Prostate gland (tissue), 2 donors: ENCODE data around the gene PIGN. TPM values are rescaled to one million over a fixed set of nuclear protein-coding genes. Genes with fewer than 3 reads are reported as not detected.
A peak's percentile ranks its signal among the peaks of the same experiment; 100 is the strongest.

Experiments
- DNase-seq: peaks from one replicate; pipeline ENCODE4 v3.0.0-alpha.2; 2019; ENCODE audit warnings: low spot score
- H3K27ac ChIP-seq, 2 donors: fragments of 200-600 bp; sonication (generic); 2 replicates each; pipeline ENCODE4 v1.5.1; 2017 to 2019
- H3K27me3 ChIP-seq: fragments of 200-600 bp; sonication (generic); replicated peaks from 2 replicates; pipeline ENCODE4 v1.5.1; 2019; ENCODE audit not compliant: insufficient read depth
- H3K36me3 ChIP-seq, 2 donors: fragments of 200-600 bp; sonication (generic); 1 replicate in 1 of 2; 2 replicates in 1 of 2; pipeline versions ENCODE4 v1.5.1 to v1.8.1; 2017 to 2019
- H3K4me1 ChIP-seq: fragments of 200-600 bp; sonication (generic); replicated peaks from 2 replicates; pipeline ENCODE4 v1.5.1; 2019
- H3K4me3 ChIP-seq, 2 donors: fragments of 200-600 bp; sonication (generic); 2 replicates each; pipeline ENCODE4 v1.5.1; 2017 to 2019
- H3K9me3 ChIP-seq: fragments of 200-600 bp; sonication (generic); 2 replicates; pipeline ENCODE4 v1.5.1; 2017
- POLR2A ChIP-seq: fragments of 450-650 bp; IDR thresholded peaks from one replicate; pipeline ENCODE4 v1.6.1; 2016; ENCODE audit warnings: antibody characterized with exemption, mild to moderate bottlenecking
- POLR2AphosphoS5 ChIP-seq: sonication (generic); formaldehyde crosslinking; IDR thresholded peaks from one replicate; pipeline ENCODE4 v1.6.1; 2017; ENCODE audit warnings: antibody characterized with exemption
- WGBS: methylation state at CpG from one replicate; pipeline ENCODE4 v1.1.5; 2018; 5-methylcytosine and 5-hydroxymethylcytosine counted together
- intact Hi-C: fragments of 100-400 bp; cut with DNase I; formaldehyde crosslinking; loops from one replicate; pipeline ENCODE4 v1.14.2; 2022
- total RNA-seq, 2 donors: library from RNA; depleted of rRNA; stranded (reverse); fragments of >200 nt; gene quantifications; one replicate each; pipeline ENCODE4 v1.1.0, GENCODE V29; 2016
- TF ChIP-seq, protein P1 (sequence below), 4 experiments: fragments of 200-600 bp in 2 of 4; fragments of 450-650 bp in 2 of 4; sonication (generic) in 2 of 4; IDR thresholded peaks; 1 replicate in 3 of 4; 2 replicates in 1 of 4; pipeline ENCODE4 v1.5.1; 2016 to 2019; ENCODE audit warnings: antibody characterized with exemption in 4 of 4, mild to moderate bottlenecking in 2 of 4, moderate library complexity in 2 of 4

Gene PIGN
- total RNA-seq, 2 donors from 2014 or later = 30.3 to 39.6 TPM

DNA sequence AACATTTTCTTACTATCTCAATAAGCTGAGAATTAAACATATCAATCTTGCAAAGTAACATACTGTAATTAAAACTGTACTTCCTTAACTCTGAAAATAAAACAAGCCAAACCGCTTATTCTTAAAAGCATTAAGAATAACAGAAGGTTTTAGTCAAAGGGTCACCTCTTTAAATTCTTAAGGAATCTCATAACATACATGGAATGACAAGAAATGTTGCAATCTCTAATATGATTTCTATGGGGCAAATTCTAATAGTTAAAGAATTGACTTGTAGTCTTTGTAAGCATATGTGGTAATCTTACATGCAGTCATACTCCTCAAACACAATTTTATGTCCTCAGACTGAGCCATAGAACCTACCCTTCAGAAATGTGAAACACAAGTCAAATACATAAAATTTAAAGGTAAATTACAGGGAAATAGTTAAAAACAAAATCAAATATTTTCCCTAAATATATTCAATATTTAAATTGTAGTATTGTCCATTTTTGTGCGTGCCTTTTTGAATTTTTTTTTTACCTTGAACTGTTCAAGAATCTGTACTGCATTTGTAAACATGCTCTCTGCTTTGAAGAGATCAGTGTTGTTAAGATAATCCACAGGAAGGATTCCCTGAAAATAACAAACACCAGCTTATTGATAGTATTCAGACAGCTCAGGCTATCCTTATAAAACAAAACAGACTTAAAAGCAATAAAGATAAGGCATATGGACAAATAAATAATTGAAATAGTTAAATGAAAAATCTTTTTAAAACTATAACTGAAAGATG lies 48.2 kb downstream of the PIGN start:
- Histone ChIP-seq H3K9me3 (no peaks in the 10 kb centered on the region), H3K4me1 (no peaks in the 10 kb centered on the region), H3K27me3 (no peaks in the 10 kb centered on the region), H3K4me3 (no peak overlapping the region), H3K27ac (no peak overlapping the region), H3K36me3 (no peaks in the 10 kb centered on the region)
- intact Hi-C loops = loop anchor here (10.0 kb wide), 1 partner anchor 504 kb away; no protein-coding TSS in a partner anchor
- TF ChIP-seq POLR2AphosphoS5 (no peak), POLR2A (no peak)
- TF ChIP-seq, protein P1, sequence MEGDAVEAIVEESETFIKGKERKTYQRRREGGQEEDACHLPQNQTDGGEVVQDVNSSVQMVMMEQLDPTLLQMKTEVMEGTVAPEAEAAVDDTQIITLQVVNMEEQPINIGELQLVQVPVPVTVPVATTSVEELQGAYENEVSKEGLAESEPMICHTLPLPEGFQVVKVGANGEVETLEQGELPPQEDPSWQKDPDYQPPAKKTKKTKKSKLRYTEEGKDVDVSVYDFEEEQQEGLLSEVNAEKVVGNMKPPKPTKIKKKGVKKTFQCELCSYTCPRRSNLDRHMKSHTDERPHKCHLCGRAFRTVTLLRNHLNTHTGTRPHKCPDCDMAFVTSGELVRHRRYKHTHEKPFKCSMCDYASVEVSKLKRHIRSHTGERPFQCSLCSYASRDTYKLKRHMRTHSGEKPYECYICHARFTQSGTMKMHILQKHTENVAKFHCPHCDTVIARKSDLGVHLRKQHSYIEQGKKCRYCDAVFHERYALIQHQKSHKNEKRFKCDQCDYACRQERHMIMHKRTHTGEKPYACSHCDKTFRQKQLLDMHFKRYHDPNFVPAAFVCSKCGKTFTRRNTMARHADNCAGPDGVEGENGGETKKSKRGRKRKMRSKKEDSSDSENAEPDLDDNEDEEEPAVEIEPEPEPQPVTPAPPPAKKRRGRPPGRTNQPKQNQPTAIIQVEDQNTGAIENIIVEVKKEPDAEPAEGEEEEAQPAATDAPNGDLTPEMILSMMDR (IDR thresholded peaks at IDR 0.05) = no peak
- DNase-seq = no peak
- 68% methylated on average over 2 of the region's 2 CpGs for WGBS

GRCh38 chr18:62131301-62131909 lies 55.5 kb downstream of the PIGN start:
- Histone ChIP-seq H3K27me3 (no peaks in the 10 kb centered on the region), H3K4me1 (no peaks in the 10 kb centered on the region), H3K9me3 (no peaks in the 10 kb centered on the region), H3K4me3 (no peak overlapping the region), H3K36me3 (no peaks in the 10 kb centered on the region), H3K27ac (no peak overlapping the region)
- 56% methylated on average over 2 of the region's 2 CpGs for WGBS
- intact Hi-C loops = loop anchor here (2.0 to 10.0 kb wide), 4 partner anchors 239 to 579 kb away; partner anchors contain the start of gene RNF152
- peak; percentile 39 for DNase-seq
- TF ChIP-seq, protein P1 (IDR thresholded peaks at IDR 0.05) = peak; percentile 52 to 88 (median 85)
- no peak for TF ChIP-seq POLR2A
- TF ChIP-seq POLR2AphosphoS5 = no peak

GRCh38 chr18:62128157-62128556 lies 58.7 kb downstream of the PIGN start:
- WGBS = 8% methylated on average over 1 of the region's 1 CpG
- TF ChIP-seq POLR2AphosphoS5 (no peak), POLR2A (no peak)
- TF ChIP-seq, protein P1 (IDR thresholded peaks at IDR 0.05) = no peak
- H3K36me3 ChIP-seq = no peaks in the 10 kb centered on the region
- H3K27ac ChIP-seq = no peak overlapping the region
- no peaks in the 10 kb centered on the region for H3K9me3 ChIP-seq
- DNase-seq = peak; percentile 46
- intact Hi-C loops = no loop called here
- H3K4me1 ChIP-seq = no peaks in the 10 kb centered on the region
- no peak overlapping the region for H3K4me3 ChIP-seq
- H3K27me3 ChIP-seq = no peaks in the 10 kb centered on the region

- no peaks in the 10 kb centered on the region for H3K4me1 ChIP-seq
- 61% methylated on average over 2 of the region's 2 CpGs for WGBS
- H3K4me3 ChIP-seq = no peak overlapping the region
- H3K36me3 ChIP-seq = no peaks in the 10 kb centered on the region
- intact Hi-C loops = no loop called here
- H3K27ac ChIP-seq = no peak overlapping the region
- TF ChIP-seq, protein P1 (IDR thresholded peaks at IDR 0.05) = no peak
- TF ChIP-seq POLR2A (no peak), POLR2AphosphoS5 (no peak)
- DNase-seq = no peak
- no peaks in the 10 kb centered on the region for H3K27me3 ChIP-seq
- H3K9me3 ChIP-seq = no peaks in the 10 kb centered on the region
Observed at GRCh38 chr18:62126737-62127136, 60.1 kb downstream of the PIGN start.
